HG03108 (cell line): ENCODE results near the gene ZNF503.

Experiments
- ATAC-seq: cut with Tn5 transposase; IDR thresholded peaks from one replicate; pipeline ENCODE4 v1.9.1; 2021; ENCODE audit warnings: moderate library complexity; ENCODE audit not compliant: unreplicated experiment

ZNF503 gene

DNA sequence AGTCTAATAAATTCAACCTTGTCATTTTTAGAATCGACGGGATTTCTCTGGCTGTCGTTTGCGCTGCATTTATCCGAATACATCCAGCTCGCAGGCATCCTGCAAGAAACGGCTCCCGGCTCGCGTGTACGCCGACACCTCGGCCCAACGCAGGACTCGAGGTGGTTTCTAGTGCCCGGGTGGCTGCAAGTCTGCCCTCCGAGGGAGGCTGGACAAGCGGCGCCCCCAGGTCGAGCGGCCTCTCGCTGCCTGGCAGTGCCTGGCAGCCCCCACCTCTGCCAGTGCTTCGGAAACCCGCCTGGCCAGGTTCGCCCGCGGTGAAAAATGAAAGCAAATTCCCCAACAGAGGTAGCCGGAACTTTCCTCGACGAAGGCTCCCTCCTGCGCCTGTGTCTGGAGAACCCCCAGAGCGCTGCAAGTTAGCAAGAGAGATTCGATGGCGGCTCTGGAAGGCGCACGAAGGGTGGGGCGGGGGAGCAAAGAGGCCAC lies 5.7 kb upstream of the ZNF503 start:
- no peak for ATAC-seq

DNA sequence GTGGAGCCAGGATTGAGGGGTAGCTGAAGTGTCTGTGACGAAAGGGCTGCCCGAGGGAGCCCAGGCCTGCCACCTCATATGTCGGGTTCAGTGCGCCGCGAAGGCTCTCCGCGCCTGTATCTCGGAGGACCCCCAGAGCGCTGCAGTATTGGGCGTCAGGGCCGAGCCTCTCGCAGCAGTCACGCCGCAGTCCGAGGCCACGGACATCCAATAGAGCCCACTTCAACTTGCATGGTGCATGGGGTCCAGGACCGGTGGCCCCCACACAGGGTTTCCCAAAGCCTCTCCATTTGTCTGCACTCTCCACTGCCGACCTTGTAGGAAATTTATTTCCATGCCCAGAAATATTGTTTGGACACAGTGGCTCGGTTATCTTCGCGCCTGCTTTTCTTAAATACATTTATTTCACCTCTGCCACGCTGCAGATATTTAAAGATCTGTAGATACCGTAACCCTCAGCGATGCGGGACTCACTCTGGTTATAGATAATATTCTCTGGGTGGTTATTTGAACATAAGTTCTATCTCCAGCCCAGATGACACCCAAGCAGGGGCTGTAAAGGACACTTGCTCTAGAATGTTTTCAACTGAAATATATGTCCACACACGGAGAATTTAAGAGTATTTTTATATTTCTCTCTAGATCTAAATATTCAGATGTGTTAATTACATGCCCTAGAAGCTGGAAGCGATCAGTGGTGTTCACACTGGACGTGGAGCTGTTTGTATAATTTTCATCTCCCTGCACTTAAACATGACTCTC lies 5.1 kb upstream of the ZNF503 start:
- no peak for ATAC-seq

DNA sequence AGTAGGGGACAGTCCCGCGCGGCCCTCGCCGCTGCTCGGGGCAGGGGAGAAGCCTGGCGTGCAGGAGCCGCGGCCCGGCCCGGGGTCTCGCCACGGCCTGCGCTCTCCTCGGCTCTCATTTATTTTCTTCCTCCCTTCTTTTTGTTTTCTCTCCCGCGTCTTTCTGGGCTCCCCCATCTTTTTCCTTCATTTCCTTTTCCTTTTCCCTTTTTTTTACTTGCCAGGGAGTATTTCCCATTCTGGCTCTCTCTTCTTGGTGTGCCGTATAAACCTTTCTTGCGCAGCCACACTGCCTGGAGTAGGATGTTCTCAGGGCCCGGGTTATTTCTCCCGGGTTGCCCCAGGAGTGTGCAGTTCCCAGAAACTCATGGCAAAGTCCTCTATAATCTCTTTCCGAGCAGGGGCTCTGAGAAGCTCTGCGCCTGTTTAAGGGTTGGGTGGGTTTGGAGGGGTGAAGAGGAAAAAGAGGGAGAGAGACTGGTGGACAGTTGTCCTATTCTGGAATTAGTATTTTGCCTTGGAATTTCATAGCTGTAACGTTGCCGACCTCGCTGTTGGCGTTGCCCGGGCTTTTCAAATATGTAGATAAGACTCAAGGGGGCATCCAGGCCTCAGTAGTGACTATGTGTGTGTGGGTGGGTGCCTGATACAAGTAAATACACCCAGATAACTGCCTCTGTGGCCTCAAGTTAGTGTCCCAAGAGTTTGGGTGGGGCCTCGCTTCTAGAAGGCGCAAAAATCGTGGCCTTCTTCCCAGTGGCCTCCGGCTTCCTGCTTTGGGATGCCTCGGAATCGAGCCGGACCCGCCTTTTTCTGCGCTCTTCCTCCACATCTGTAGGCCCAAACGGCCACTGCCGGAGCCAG lies 4.3 kb upstream of the ZNF503 start:
- no peak for ATAC-seq

DNA sequence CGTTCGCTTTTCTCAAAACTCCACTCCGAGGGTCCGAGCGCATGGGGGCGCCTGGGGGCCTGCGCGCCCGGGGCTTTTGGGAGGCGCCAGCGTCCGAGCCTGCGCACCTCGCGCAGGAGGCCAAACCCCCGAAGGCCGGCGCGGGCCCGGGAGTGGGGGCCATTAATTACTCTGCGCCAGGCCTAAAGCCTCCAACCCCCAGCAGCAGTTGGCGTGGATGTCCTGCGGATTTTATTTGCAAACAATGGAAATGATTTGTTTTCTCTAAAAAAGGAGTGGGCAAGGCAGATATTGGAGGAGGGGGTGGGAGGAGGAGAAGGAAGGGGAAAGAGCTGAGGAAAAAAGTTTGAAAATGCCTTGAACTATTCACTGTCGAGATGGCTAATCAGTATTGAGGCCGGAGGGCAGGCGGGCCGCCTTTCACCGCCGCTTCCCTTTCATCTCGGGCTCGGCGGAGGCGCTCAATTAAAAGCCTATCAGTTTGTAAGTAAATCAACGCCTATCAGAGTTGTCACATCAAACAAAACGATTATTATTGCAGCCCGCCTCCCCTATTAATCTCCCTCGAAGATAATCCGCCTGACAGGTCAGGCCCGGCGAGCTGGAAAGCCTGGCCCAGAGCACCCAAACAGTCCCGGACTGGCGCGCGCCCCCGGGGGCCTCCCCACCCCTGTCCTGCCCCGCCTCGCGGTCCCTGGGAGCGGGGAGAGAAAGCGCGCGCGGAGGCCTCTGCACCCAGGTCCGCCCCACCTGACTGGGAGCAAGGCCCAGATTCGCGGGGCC lies 3.4 kb upstream of the ZNF503 start:
- no peak for ATAC-seq

DNA sequence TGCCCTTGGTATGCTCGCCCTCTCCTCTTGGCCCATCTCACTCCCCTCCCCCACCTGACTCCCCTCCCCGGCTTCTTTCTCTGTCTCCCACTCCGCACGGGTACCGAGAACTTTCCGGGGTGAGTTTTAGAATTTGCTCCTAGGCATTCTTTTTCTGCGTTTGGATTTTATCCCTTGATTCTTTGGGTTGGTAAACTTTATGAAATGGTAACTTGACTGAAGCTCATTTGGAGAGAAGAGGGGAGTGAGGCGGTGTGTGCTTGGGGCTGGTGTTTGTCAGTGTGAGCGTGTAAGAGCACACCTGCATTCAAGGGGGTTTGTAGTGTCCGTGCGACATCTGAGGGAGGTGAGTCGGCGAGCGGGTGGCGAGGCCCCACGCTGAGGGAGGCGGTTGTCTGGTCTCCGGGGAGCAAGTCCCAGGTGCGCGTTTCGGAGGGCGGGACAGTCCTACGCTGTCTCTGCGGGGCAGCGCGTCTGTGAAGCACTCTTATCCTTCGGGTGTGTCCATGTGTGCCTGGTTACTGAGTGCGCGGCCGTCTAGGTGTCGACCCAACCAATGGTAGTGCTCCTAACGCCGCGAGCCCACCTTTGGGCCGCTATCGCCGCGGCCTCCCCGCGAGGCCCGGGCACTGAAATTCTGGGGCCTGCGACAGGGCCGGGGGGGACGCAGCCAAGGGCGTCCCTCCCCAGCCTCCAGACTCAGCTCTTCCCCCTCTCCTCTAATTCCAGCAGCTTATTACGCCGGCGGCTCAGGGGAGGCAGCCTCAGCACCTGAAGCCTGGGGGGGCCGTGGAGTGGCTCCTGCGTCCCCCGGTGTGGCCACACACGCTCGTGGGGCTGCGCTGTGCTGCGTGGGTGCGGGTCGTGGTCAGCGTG lies 2.6 kb upstream of the ZNF503 start:
- ATAC-seq: no peak

DNA sequence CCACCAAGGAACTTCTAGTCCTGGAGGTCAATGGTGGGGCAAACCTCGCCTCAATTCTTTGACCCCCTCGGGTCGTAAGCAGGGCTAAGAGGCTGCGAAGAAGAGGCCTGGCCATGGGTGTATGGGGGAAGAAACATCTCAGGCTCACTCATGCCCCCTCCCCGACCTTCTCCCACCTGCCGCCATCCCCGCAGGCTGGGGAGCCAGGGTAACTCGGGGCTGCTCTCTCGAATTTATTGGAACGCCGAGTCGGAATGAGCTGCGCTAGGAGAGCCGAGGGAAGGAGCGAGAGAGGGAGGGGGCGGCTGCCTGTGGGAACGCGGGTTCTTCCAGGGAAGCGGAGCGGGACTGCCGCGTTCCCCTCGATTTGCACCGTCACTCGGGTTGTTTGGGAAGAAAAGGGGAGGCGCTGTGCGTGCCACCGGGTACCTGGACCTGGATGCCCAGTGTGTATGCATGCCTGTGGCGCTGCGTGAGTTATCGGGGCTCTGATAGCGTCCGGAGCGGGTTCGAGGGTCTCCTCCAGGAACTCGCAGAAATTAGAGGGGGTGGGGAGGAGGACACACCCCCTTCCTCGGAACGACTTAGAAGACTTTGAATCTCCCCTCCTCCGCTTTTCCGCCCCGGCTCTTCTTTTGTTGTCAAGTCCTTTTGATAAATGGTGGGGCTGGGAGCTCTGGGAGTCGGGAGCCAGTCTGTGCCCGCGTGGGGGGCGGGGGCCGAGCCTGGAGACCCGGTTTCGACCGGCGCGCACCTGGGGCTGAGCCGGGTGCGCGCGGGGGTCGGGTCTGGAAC lies 1.8 kb upstream of the ZNF503 start:
- no peak for ATAC-seq

DNA sequence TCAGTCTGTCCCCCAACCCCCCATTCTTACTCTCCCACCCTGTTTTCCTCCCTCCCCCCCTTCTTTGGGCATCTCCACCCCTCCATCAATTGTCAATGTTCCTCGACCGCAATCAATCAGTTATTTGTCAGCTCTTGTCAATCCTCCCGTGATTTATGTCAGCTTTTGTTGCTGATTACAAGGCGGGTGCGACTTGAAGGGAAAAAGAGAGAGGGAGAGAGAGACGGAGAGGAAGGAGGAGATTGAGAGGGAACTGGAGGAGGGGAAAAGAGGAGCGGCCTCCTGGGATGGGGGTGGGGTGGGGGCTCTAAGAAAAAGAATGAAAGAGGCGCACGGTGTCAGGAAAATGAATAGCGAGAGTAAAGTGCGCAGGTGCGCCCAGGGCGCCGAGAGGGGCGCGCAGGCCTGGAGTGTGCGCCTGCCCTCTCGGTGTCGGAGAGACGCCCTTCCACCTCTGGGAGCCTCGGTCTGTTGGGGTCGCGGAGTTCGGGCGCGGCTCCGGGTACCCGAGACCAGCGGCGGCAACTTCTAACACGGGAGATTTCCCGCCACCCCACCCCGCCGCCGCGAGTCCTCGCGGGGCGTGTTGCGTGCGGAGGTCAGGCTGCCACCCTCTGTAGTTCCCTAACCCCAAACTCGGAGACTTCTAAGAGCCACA lies 1.1 kb upstream of the ZNF503 start:
- ATAC-seq: no peak

DNA sequence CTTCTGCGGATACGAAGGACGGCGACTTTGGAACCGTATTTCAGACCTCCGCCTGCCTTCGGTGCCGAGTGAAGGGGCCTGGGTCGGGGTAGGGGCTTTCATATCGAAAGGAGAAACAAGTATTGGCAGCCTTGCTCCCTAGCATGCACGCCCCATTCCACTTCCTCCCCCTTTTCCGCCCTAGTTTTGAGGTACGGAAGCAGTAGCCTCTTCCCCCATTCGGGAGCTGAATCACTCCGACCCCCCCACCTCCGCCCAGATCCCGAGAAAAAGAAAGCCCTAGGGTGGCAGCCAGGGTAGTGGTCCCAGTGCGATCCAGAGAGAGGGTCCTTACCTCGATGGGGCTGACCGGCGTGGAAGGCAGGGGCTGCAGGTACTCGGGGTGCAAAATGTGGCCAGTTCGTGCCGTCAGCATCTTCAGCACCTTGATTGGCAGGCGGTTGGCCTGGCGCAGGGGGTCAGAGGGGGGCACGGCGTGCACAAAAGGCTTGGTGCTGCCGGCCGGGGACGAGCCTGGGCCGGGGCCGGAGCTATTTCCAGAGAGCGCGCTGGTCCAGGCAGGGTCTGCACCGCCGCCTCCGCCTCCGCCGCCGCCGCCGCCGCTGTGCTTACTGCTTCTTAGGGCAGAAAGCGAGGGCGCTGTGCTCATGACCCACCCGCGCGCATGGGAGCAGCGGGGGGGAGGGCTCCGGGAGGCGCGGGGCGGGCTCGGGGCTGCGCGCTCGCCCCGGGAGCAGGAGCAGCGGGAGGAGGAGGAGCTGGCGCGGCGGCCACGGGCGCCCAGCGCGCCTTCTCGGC lies 594 bp downstream of the ZNF503 start:
- ATAC-seq: peak; percentile 9

DNA sequence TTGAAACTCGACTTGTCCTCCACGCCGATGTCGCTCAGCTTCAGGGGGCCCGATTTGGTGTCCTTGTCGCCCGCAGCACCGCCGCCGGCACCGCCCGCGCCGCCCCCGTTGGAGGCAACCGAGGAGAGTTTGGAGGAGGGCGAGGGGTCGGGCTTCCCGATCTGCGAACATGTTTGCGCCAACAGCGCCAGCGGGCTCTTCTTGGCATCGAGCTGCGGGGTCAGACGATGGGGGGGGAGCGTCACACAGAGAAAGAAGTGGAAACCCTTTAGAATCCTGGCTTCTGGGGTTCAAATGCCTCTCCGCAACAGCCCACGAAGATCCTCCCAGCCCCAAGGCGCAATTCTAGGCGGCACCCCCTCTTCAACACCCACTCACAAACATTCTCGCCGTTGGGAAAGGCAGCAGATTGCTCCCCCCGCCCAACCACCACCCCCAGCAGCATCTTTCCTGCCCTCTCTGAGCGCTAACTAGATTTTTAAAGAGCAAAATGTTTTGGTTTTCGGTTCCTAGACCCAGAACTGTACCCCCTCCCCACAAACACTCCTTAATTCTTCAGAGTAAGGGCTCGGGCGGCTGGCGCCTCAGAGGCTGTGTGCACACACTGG lies 1.3 kb downstream of the ZNF503 start:
- no peak for ATAC-seq

DNA sequence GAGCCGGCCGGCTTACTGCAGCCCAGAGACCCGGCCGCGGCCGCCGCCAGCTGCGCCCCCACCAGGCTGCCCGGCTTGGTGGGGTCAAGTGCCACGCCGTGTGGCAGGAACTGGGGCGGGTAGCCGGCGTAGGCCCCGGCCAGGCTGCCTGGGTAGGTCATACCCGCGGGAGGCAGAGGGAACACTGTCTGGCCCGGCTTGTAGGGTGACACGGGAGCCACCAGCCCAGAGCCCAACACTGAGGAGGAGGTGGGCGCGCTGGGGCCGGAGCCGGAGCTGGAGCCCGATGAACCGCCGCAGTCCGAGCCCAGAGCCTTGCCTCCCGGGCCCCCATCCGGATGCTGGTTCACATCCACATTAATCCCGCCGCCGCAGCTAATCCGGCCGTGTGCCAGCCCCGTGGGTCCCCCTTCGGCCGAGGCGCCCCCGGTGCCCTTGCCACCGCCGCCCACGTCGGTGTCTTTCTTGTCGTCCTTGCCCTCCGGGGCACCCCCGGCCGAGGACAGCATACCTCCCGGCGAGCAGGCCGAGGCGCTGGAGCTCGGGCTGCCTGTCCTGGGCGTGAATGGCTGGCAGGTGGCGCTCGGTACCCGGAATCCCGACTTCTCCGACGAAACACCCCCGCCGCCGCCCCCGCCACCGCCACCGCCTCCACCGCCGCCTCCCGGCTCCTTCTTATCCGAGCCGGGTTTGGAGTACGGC lies 2.0 kb downstream of the ZNF503 start:
- no peak for ATAC-seq

DNA sequence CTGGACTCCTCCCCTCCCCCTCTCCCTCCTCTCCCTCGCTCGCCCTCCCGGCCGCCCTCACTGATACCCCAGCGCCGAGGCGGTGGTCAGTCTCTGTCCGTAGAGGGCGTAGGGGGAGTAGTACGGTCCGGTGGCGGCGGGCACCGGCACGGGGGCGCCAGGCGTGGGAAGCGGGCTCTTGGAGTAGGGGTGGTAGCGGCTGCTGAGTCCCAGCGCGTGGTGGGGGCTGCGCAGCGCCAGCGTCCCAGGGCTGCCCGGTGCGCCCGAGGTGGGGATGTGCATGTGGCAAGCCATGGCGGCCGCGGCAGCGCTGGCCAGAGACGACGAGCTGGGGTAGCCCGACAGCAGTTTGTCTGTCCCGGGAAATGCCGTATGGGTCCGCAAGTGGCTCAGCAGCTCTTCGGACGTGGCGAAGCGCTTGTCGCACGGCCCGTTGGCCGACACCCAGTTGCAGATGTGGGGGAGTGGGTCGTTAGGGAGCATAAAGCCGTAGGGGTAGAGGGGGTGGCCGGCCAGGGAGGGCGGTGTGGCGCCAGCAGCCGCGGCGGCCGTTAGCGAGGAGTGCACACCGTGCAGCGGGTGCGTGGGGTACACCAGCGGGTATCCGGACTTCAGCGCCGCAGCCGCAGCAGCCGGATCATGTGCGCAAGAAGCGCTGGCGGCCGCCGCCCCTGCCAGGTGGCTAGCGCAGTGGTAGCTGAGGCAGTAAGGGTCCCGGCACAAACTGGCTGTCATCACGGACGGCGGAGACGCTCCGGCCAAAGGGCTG lies 2.7 kb downstream of the ZNF503 start:
- ATAC-seq: no peak

DNA sequence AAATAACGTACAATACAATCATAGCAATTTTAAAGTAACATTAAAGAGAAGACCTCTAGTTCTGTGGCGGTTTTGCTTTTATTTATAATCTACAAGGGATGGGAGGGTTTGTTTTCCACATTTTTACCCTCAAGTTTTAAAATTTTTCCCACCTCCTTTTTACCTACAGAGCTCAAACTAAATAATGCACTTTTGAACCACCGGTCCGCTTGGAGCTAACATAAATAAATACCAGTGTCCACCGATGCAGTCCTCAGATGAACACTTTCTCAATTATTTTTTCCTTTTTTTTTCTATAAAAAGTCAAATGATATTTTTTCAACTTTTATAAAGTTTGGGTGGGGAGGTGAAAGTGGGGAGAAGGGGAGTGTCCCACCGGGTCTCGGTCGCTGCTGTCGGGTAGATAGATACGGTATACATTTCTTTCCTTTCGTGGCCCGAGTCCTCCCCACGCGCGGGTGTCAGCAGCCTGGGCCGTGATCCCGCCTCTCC lies 3.3 kb downstream of the ZNF503 start:
- no peak for ATAC-seq

DNA sequence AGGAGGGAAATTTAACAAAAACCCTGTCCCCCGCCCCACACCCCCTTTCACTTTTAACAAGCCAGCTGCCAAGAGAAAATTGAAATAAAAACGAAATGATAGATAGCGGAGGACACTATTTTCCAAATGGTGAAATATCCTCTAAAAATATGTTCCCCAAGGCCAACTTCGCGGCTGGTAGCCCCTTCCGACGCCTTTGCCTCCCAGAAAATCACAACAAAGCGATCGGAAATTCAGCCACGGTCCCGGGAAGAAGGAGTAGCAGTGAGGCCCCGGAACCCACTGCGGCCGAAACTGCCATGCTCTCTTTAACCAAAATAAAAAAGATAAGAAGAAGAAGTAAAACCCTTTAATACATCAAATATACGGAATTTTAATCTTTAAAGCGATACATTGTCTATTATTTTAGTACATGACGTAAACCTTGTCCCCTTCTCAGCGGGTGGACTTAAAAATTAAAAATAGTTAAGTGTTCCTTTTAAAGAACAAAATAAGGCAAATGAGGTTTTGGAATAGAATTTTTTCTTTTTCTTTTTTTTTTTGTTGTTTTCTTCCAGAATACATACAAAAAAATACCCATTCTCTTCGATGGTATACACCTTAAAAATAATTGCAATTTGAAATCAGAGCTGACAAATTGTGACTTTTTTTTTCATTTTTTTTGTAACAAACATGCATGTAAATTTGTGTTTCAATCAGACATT lies 3.9 kb downstream of the ZNF503 start:
- no peak for ATAC-seq

DNA sequence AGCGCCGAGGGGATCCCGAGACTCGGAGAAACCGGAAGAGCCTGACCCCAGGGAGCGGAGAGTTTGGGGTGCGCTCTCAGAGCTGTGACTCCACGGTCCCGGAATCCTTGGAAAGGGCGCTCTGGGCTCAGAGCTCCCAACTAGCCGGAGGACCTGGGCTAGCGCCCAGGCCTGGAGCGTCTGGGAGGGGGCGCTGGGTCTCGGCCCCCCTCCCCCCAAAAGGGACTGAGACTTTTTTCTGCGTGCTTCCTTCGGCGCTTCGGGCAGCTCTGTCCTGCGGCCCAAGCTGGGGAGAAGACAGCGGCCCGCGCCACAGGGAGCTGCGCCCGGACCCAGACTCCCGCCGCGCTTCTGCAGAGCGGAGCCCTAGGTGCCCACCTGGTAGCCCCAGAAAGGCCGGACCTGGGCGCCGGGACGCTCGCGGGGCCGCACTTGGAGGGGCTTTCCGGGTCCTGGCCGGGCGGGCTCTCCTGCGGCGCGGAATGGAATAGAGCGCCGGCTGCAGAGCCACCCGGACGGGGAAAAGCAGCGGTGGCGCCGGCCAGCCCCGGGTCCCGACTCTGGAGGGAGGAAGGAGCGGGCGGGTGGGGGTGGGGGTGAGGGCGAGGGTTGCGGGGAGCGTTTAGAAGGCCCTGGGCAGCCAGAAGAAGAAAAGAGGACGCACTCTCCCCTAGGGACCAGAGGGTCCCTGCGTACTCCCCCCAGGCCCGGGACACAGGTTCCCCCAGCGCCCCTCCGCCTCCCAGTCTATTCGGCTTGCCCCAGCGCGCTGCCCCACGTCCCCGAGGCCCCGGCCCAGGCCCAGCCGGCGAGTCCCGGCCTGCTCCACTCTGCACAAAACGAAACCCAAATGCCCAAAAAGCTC lies 4.7 kb downstream of the ZNF503 start:
- ATAC-seq: no peak
